OCI-LY7 (cell line): ENCODE data around the gene GLB1L2. TPM values are rescaled to one million over a fixed set of nuclear protein-coding genes. Genes with fewer than 3 reads are reported as not detected.

ENCODE experiments used
- BruUV-seq: library from RNA; stranded (reverse); fragments of 400-500 nt; replicated peaks from 2 replicates; lab custom pipeline; 2021; lab: Mats Ljungman, UMichigan
- CTCF ChIA-PET: fragments of 300-600 bp; sonication (Branson Sonifier 250); formaldehyde crosslinking; loops from one replicate; lab custom pipeline; 2022; ENCODE audit warnings: antibody characterized with exemption; ENCODE audit not compliant: unreplicated experiment; lab: Charles Lee
- POLR2A ChIA-PET: fragments of 300-600 bp; sonication (Branson Sonifier 250); formaldehyde crosslinking; loops from one replicate; lab custom pipeline; 2022; ENCODE audit warnings: antibody characterized with exemption; lab: Charles Lee
- DNase-seq: peaks from one replicate; pipeline ENCODE4 v3.0.0-alpha.2; 2015; ENCODE audit warnings: low spot score
- H2AFZ ChIP-seq: fragments of 200-600 bp; sonication (generic), shearing (Covaris generic); 2 replicates; pipeline ENCODE4 v1.6.1; 2014; ENCODE audit warnings: mild to moderate bottlenecking, antibody characterized with exemption, low read length, moderate library complexity
- H3K27ac ChIP-seq: fragments of 200-600 bp; sonication (generic); 2 replicates; pipeline ENCODE4 v1.5.1; 2014; ENCODE audit warnings: mixed run types, low read depth, mild to moderate bottlenecking, moderate library complexity, low read length, inconsistent platforms; ENCODE audit not compliant: poor library complexity, severe bottlenecking
- H3K36me3 ChIP-seq: fragments of 200-600 bp; sonication (generic); 2 replicates; pipeline ENCODE4 v1.6.1; 2014; ENCODE audit warnings: mild to moderate bottlenecking, antibody characterized with exemption, low read length, moderate library complexity, mixed read lengths; ENCODE audit not compliant: insufficient read depth
- H3K4me1 ChIP-seq: fragments of 200-600 bp; sonication (generic); 2 replicates; pipeline ENCODE4 v1.5.1; 2014; ENCODE audit warnings: mild to moderate bottlenecking, low read length; ENCODE audit not compliant: insufficient read depth, poor library complexity, severe bottlenecking
- H3K4me2 ChIP-seq: fragments of 200-600 bp; sonication (generic); 2 replicates; pipeline ENCODE4 v1.6.1; 2014; ENCODE audit warnings: mild to moderate bottlenecking, low read length
- H3K4me3 ChIP-seq: fragments of 200-600 bp; sonication (generic); 2 replicates; pipeline ENCODE4 v1.5.1; 2014; ENCODE audit warnings: mild to moderate bottlenecking, low read depth, low read length; ENCODE audit not compliant: poor library complexity, severe bottlenecking
- H3K79me2 ChIP-seq: fragments of 200-600 bp; sonication (generic); 2 replicates; pipeline ENCODE4 v1.6.1; 2016; ENCODE audit warnings: low read depth, mild to moderate bottlenecking, low read length, moderate library complexity, mixed read lengths; ENCODE audit not compliant: insufficient read depth
- H3K9me2 ChIP-seq: fragments of 200-600 bp; sonication (generic); 2 replicates; pipeline ENCODE4 v1.6.1; 2016; ENCODE audit warnings: mild to moderate bottlenecking, low read length, mixed read lengths; ENCODE audit not compliant: insufficient read depth
- H3K9me3 ChIP-seq: fragments of 200-600 bp; sonication (generic); 2 replicates; pipeline ENCODE4 v1.6.1; 2014; ENCODE audit warnings: mild to moderate bottlenecking, mixed run types, low read length, mixed read lengths
- H4K20me1 ChIP-seq: fragments of 200-600 bp; sonication (generic); 2 replicates; pipeline ENCODE4 v1.6.1; 2014; ENCODE audit warnings: mild to moderate bottlenecking, antibody characterized with exemption, low read length, moderate library complexity, mixed read lengths; ENCODE audit not compliant: insufficient read depth
- CTCF ChIP-seq: fragments of 200-600 bp; sonication (generic); conservative IDR thresholded peaks from 2 replicates; pipeline ENCODE4 v1.5.1; 2014; ENCODE audit warnings: mild to moderate bottlenecking, antibody characterized with exemption, low read length, moderate library complexity, mixed read lengths
- EZH2phosphoT487 ChIP-seq: fragments of 200-600 bp; sonication (generic); IDR thresholded peaks from 2 replicates; pipeline ENCODE4 v1.6.1; 2018; ENCODE audit warnings: low read depth, borderline replicate concordance, mild to moderate bottlenecking, mixed run types, antibody characterized with exemption, low read length, moderate library complexity, mixed read lengths
- intact Hi-C: fragments of 100-400 bp; cut with micrococcal nuclease; formaldehyde crosslinking; loops from one replicate; pipeline ENCODE4 v1.10.0; 2022; ENCODE audit not compliant: unreplicated experiment
- total RNA-seq, 2 experiments: library from RNA; depleted of rRNA in 1 of 2; stranded (reverse); fragments of >200 nt in 1 of 2; shearing (Covaris generic) in 1 of 2; gene quantifications; 2 replicates each; pipeline ENCODE4 v1.2.3, GENCODE V29; 2014 to 2022

GLB1L2 gene
- total RNA-seq, 2 experiments from 2014 or later: not detected

- Histone ChIP-seq H3K4me3 (no peak overlapping the region), H3K27ac (no peak overlapping the region), H2AFZ (no peak overlapping the region), H4K20me1 (no peaks in the 10 kb centered on the region), H3K9me3 (no peaks in the 10 kb centered on the region), H3K4me1 (no peaks in the 10 kb centered on the region), H3K36me3 (no peaks in the 10 kb centered on the region), H3K79me2 (no peaks in the 10 kb centered on the region), H3K4me2 (no peak overlapping the region), H3K9me2 (no peaks in the 10 kb centered on the region)
- POLR2A ChIA-PET: no interaction called here
- BruUV-seq: no TSS peak
- intact Hi-C loops: no loop called here
- no peak for DNase-seq
- CTCF ChIA-PET: no interaction called here
- no peak for TF ChIP-seq EZH2phosphoT487
- no peak for TF ChIP-seq CTCF
These were observed 82.3 kb downstream of the GLB1L2 start for GRCh38 chr11:134413826-134414731.

GRCh38 chr11:134414766-134415765 lies 83.3 kb downstream of the GLB1L2 start:
- BruUV-seq: no TSS peak
- Histone ChIP-seq H3K4me1 (no peaks in the 10 kb centered on the region), H3K27ac (no peak overlapping the region), H4K20me1 (no peaks in the 10 kb centered on the region), H3K9me3 (no peaks in the 10 kb centered on the region), H3K36me3 (no peaks in the 10 kb centered on the region), H3K79me2 (no peaks in the 10 kb centered on the region), H2AFZ (no peak overlapping the region), H3K4me2 (no peak overlapping the region), H3K4me3 (no peak overlapping the region), H3K9me2 (no peaks in the 10 kb centered on the region)
- TF ChIP-seq EZH2phosphoT487 (no peak), CTCF (no peak)
- POLR2A ChIA-PET: no interaction called here
- intact Hi-C loops: no loop called here
- DNase-seq: peak; percentile 3
- CTCF ChIA-PET: no interaction called here
